GM21528 (cell line): ENCODE data around the gene CACNA1D.

Experiments
- ATAC-seq: cut with Tn5 transposase; IDR thresholded peaks from one replicate; pipeline ENCODE4 v1.9.1; 2021; ENCODE audit warnings: mild to moderate bottlenecking, moderate library complexity; ENCODE audit not compliant: unreplicated experiment, low FRiP score

The CACNA1D gene

GRCh38 chr3:53811143-53811927 lies 316.9 kb downstream of the CACNA1D start:
- ATAC-seq, result no peak

GRCh38 chr3:53812434-53812833 lies 318.0 kb downstream of the CACNA1D start:
- ATAC-seq, result no peak

DNA sequence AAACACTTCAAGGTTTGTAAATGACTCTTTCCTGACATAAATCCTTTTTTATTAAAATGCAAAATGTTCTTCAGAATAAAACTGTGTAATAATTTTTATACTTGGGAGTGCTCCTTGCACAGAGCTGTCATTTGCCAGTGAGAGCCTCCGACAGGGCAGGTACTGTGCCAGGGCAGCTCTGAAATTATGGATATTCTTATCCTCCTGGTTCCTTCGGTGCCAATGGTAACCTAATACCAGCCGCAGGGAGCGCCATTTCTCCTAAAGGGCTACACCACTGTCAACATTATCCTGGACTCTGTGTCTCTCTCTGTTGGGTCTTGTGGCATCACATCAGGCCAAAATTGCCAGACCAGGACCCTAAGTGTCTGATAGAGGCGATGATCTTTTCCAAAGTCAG lies 318.8 kb downstream of the CACNA1D start:
- ATAC-seq, result no peak

GRCh38 chr3:53813876-53814275 lies 319.5 kb downstream of the CACNA1D start:
- ATAC-seq, result no peak

GRCh38 chr3:53815067-53815466 lies 320.7 kb downstream of the CACNA1D start:
- no peak for ATAC-seq

DNA sequence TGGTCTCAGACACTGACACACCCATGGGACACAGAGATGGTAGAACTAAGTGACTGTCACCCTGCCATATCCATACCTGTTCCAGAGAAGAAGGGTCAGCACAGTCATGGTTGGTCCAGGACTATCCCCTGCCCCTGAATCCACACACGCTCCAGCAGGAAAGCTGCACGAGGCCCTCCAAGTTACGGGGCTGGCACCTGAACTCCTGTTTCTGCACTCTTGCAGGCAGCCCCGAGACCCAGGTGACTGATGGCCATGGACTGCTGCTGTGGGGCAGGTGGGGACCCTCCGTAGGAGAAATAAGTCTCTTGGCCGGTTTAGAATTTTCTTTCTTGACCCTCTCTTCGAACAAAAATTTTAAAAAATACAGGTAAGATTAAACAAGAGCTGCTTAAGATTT lies 321.2 kb downstream of the CACNA1D start:
- no peak for ATAC-seq

- ATAC-seq, result no peak
Measured at GRCh38 chr3:53816425-53816824, 322.0 kb downstream of the CACNA1D start.

- no peak for ATAC-seq
Measured at GRCh38 chr3:53817211-53817610, 322.8 kb downstream of the CACNA1D start.

GRCh38 chr3:53817809-53818208 lies 323.4 kb downstream of the CACNA1D start:
- no peak for ATAC-seq

- no peak for ATAC-seq
Measured at GRCh38 chr3:53818221-53819162, 324.1 kb downstream of the CACNA1D start.

DNA sequence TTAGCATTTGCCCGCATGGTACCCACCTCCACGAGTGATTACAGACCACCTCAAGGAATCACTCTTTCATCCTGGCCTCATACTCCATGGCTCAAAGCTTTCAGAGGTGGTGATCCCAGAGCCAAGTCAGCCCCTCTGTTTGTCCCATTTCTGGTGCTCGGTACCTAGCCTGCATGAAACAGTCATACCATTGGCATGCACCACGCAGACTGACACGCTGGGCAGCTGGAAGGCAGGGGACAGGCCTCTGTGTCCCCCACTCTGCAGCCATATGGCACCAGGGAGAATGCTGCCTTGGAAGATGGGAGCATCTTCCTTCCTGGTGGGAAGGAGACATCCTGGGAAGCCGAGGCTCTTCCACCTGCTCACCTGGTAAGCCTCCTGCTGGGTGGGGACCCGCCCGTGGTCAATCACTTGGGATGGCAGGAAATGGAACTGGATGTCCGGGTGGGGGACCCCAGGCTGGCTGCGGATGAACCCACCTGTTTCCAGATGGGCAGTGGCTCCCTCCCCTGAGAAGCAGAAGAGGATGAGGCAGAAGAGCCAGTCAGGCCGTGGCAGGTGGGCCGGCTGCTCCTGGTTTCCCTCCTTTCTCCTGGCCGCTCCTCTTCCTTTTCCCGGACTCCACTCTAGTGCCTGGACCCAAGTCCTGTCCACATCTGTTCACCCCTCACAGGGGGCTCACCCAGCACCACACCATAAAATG lies 324.9 kb downstream of the CACNA1D start:
- ATAC-seq, result no peak

DNA sequence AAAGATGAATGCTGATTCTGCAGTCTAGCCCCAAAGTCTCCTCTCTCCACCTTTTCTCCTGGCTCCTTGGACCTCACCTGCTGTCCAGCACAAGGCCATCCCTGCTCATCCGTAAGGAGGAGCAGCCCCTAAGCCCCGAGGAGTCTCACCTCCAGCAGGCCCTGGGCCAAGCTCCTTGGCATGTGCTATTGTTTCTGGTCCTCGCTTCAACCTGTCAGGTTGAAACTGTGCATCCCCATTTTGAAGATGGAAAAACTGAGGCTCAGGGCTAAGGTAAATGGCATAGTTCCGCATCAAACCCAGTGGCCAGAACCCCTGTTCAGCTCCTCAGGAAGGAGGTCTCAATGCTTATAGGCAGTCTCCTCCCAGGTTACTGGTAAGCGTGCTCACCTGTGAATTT lies 325.7 kb downstream of the CACNA1D start:
- no peak for ATAC-seq

- ATAC-seq, result no peak
Measured at GRCh38 chr3:53820756-53821580, 326.6 kb downstream of the CACNA1D start.

GRCh38 chr3:53821631-53822121 lies 327.3 kb downstream of the CACNA1D start:
- ATAC-seq, result no peak

DNA sequence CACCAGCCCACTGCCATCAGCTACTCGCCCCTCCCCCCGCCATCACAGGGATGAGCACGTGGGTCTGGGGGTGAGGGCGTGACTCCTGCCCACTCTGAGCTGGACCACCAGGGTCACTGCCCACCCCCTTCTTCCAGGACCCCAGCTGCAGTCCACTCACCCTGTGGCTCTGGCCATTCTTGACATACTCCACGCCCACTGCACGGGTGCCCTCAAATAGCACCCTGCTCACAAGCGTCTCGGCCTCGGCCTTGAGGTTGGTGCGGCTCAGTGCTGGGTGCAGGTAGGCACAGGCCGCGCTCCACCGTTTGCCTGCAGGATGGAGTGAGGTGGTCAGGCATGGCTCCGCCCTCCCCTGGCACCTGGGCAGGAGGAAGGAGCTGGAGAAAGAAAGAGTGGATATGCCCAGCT lies 327.9 kb downstream of the CACNA1D start:
- ATAC-seq, result no peak

DNA sequence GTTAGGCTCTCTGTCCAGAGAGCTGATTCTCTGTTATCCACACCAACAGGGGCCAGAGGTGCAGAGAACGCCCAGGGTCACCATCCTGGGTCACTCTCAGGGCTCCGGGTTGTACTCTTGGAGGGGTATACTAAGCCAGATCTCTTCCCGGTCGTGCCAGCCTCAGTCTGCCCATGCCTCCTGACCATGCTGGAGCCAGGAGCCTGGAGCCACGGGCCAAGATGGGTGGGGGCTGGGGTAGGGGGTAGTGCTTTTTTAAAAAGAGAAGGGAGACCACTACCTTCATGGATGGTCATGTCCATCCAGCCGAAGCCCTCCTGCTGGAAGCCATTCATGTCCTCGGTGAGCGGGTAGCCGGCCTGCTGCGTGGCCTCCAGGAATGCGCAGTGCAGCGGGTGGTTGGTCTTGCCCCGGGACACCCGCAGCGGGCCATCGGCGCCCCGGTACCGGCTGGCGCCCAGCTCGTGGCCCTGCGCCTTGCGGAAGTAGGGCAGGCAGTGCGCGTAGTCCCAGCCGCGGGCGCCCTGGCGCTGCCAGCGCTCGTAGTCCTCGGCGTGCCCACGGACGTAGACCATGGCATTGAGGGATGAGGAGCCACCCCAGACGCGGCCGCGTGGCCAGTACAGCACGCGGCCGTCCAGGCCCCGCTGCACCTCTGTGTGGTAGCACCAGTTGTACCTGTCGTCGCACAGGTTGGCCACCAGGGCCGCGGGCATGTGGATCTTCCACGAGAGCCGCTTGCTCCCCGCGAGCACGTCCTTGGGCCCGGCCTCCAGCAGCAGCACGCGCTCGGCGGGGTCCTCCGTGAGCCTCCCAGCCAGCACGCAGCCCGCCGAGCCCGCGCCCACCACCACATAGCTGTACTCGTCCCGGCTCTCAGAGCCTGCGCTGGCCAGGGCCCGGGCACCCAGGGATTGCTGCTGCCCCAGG lies 328.9 kb downstream of the CACNA1D start:
- ATAC-seq, result no peak

DNA sequence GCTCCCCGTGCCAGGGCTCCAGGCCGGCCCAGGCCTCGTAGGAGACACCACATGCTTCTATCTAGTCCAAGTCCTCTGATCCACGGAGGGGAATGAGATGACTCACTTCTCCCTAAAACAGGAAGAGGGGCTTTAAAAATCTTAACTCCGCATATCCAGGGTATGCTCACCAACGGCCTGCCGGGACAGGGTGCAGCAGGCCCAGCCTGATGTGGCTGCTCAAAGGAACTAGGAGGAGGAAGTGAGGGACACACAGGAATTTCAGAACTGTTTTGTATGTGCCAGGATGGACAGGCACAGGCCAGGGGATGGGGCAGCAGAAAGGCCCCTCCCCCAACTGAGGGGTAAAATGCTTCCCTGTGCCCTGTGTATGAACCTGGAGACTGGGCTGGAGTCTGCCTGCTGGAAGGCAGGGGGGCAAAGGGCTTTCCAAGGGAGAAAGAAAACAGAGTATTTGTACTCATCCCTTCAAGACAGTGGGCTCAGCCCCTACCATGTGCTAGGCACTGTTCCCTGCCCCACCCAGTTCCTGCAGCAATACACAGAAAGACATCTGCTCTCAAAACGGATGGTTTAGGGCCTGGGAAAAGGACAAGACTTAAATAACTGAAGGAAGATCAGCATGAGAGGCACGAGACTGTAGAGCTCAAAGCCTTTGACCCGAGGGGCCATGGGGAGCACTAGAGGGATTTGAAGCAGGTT lies 329.7 kb downstream of the CACNA1D start:
- no peak for ATAC-seq

- no peak for ATAC-seq
Measured at GRCh38 chr3:53824795-53825194, 330.4 kb downstream of the CACNA1D start.
